C4-2B (cell line): ENCODE results near the gene ADCY1.

ENCODE experiments used
- ZFX ChIP-seq: fragments of 450-650 bp; IDR thresholded peaks from 2 replicates; pipeline ENCODE4 v1.6.1; 2017
- TF ChIP-seq, protein P1 (sequence below): fragments of 450-650 bp; conservative IDR thresholded peaks from 2 replicates; pipeline ENCODE4 v1.5.1; 2017; ENCODE audit warnings: mild to moderate bottlenecking

DNA sequence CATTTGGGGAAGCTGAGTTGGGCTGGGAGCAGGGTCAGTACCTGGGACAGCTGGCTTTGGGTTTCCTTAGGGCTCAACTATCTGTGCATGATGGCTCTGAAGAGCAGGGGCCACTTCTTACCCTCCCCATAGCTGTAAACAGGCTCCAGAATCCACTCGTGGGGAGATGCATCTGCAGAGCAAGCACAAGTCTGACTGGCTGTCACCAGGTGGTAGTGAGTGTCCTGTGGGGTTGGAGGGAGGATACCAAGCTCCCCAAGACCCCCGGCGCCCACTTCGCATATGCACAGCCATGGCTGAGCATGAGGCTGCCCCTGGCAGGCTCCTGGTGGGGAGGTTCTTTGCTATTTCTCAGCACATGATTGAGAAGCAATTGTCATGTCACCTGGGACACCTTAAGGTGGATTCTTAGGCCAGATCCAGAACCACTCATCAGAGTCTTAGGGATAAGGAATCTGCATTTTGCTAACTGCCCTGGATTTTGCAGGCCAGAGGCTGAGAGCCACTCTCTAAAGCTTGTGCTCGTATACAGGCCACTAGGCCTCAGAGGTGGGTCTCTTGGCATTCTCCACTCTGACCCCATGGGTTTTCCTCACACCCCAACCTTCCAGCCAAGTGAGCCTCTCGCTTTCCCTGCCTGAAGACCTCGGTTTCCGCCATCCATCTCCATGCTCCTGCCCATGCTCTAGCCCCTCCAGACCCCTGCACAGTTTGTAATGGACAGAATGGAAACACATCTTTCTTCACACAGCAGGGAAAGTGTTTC, 53.7 kb downstream of the ADCY1 start:
- TF ChIP-seq, protein P1, sequence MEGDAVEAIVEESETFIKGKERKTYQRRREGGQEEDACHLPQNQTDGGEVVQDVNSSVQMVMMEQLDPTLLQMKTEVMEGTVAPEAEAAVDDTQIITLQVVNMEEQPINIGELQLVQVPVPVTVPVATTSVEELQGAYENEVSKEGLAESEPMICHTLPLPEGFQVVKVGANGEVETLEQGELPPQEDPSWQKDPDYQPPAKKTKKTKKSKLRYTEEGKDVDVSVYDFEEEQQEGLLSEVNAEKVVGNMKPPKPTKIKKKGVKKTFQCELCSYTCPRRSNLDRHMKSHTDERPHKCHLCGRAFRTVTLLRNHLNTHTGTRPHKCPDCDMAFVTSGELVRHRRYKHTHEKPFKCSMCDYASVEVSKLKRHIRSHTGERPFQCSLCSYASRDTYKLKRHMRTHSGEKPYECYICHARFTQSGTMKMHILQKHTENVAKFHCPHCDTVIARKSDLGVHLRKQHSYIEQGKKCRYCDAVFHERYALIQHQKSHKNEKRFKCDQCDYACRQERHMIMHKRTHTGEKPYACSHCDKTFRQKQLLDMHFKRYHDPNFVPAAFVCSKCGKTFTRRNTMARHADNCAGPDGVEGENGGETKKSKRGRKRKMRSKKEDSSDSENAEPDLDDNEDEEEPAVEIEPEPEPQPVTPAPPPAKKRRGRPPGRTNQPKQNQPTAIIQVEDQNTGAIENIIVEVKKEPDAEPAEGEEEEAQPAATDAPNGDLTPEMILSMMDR: no peak
- TF ChIP-seq ZFX: no peak
